CD4-positive, alpha-beta memory T cell (primary cell): ENCODE measurements around the gene NT5DC1. TPM values are rescaled to one million over a fixed set of nuclear protein-coding genes. Genes with fewer than 3 reads are reported as not detected.
A peak's percentile ranks its signal among the peaks of the same experiment; 100 is the strongest.

ENCODE experiments used
- CTCF ChIA-PET: fragments of 350-600 bp; sonication (Branson Sonifier 250); formaldehyde crosslinking; loops from one replicate; lab custom pipeline; 2021; ENCODE audit warnings: inconsistent platforms; ENCODE audit not compliant: partially characterized antibody; lab: Charles Lee
- POLR2A ChIA-PET: fragments of 350-600 bp; sonication (Branson Sonifier 250); formaldehyde crosslinking; loops from one replicate; lab custom pipeline; 2021; ENCODE audit not compliant: partially characterized antibody; lab: Charles Lee
- DNase-seq, 5 donors: peaks; one replicate each; pipeline versions ENCODE4 v3.0.0 to v3.0.0-alpha.2; 2020 to 2022; ENCODE audit warnings: mixed read lengths in 1 of 5
- H3K27ac ChIP-seq: one replicate; pipeline ENCODE4 v1.7.0; 2013; ENCODE audit warnings: low read depth, low read length
- H3K27me3 ChIP-seq: 2 replicates; pipeline ENCODE4 v1.7.0; 2013; ENCODE audit warnings: mild to moderate bottlenecking, low read length, moderate library complexity; ENCODE audit not compliant: insufficient read depth
- H3K36me3 ChIP-seq: 2 replicates; pipeline ENCODE4 v1.7.0; 2013; ENCODE audit warnings: mild to moderate bottlenecking, low read length, moderate library complexity; ENCODE audit not compliant: insufficient read depth
- H3K4me1 ChIP-seq: 2 replicates; pipeline ENCODE4 v1.7.0; 2013; ENCODE audit warnings: mild to moderate bottlenecking, low read length, moderate library complexity; ENCODE audit not compliant: insufficient read depth
- H3K4me3 ChIP-seq, 2 donors: one replicate each; pipeline ENCODE4 v1.7.0; 2013; ENCODE audit warnings: low read length in 2 of 2, mild to moderate bottlenecking in 1 of 2
- H3K9me3 ChIP-seq, 2 donors: one replicate each; pipeline ENCODE4 v1.7.0; 2013; ENCODE audit warnings: low read length in 2 of 2, control low read depth in 1 of 2; ENCODE audit not compliant: control insufficient read depth in 1 of 2
- H3K27ac Mint-ChIP-seq, 7 donors: one replicate each; pipeline ENCODE4 v1.8.0; 2020 to 2021; ENCODE audit warnings: mixed read lengths in 7 of 7, mild to moderate bottlenecking in 6 of 7, inconsistent platforms in 3 of 7, moderate library complexity in 3 of 7
- H3K27me3 Mint-ChIP-seq, 2 donors: one replicate each; pipeline ENCODE4 v1.8.0; 2020 to 2021; ENCODE audit warnings: mixed read lengths in 2 of 2
- H3K36me3 Mint-ChIP-seq, 2 donors: one replicate each; pipeline ENCODE4 v1.8.0; 2020 to 2021; ENCODE audit warnings: mixed read lengths in 2 of 2, inconsistent platforms in 1 of 2, mild to moderate bottlenecking in 1 of 2
- H3K4me1 Mint-ChIP-seq, 4 donors: one replicate each; pipeline ENCODE4 v1.8.0; 2020 to 2021; ENCODE audit warnings: mixed read lengths in 4 of 4, mild to moderate bottlenecking in 1 of 4
- H3K4me3 Mint-ChIP-seq, 8 donors: one replicate each; pipeline ENCODE4 v1.8.0; 2020 to 2021; ENCODE audit warnings: mixed read lengths in 8 of 8, mild to moderate bottlenecking in 7 of 8, moderate library complexity in 6 of 8, inconsistent platforms in 3 of 8
- H3K9me3 Mint-ChIP-seq, 8 donors: one replicate each; pipeline ENCODE4 v1.8.0; 2020 to 2021; ENCODE audit warnings: mixed read lengths in 8 of 8, mild to moderate bottlenecking in 5 of 8, inconsistent platforms in 3 of 8, moderate library complexity in 1 of 8
- intact Hi-C: fragments of 100-400 bp; cut with micrococcal nuclease; formaldehyde crosslinking; loops from one replicate; pipeline ENCODE4 v1.15.1; 2023
- polyA plus RNA-seq, 2 donors: library from polyadenylated mRNA; unstranded; fragments of 300-500 nt; fragmentation: Illumina TruSeq; gene quantifications; one replicate each; pipeline ENCODE4 v1.2.3, GENCODE V29; 2021
- total RNA-seq, 2 experiments: library from RNA; stranded (reverse); gene quantifications; one replicate each; pipeline ENCODE4 v1.2.3, GENCODE V29; 2021

Gene NT5DC1
- total and polyA plus RNA-seq, 4 experiments from 2014 or later = 50.5 to 78.4 (median 58.3) TPM

DNA sequence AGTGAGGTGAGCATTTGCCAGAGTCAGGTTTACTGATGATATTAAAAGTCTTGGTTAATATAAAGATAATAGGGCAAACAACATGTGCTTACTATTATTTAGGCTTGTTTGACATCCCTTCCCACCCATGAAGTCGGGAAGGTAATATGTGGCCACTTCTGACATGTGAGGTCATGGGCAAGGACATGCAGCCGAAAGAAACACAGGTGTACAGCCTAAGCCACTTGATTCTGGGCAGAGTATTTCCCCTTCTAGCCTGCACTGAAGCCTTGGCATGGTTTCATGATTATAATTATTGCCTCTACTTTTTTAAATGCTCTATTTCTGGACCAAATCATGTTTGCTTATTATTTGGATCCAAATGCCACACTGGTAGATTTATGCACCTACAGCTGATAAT lies 100.9 kb downstream of the NT5DC1 start:
- POLR2A ChIA-PET = no interaction called here
- no peaks in the 10 kb centered on the region for H3K9me3 Mint-ChIP-seq
- H3K27me3 ChIP-seq = no peaks in the 10 kb centered on the region
- H3K36me3 ChIP-seq = no peaks in the 10 kb centered on the region
- H3K36me3 Mint-ChIP-seq = peaks cover 9 to 10% of the 10 kb centered on the region in 2 donors
- no peak for DNase-seq
- H3K4me3 Mint-ChIP-seq = no peak overlapping the region
- H3K4me1 Mint-ChIP-seq = peaks cover 0 to 4% (median 0%) of the 10 kb centered on the region in 4 donors
- H3K4me3 ChIP-seq = no peak overlapping the region
- H3K9me3 ChIP-seq = no peaks in the 10 kb centered on the region
- CTCF ChIA-PET = no interaction called here
- H3K27me3 Mint-ChIP-seq = no peaks in the 10 kb centered on the region
- H3K4me1 ChIP-seq = no peaks in the 10 kb centered on the region
- H3K27ac Mint-ChIP-seq = no peak overlapping the region
- intact Hi-C loops = no loop called here
- no peak overlapping the region for H3K27ac ChIP-seq

DNA sequence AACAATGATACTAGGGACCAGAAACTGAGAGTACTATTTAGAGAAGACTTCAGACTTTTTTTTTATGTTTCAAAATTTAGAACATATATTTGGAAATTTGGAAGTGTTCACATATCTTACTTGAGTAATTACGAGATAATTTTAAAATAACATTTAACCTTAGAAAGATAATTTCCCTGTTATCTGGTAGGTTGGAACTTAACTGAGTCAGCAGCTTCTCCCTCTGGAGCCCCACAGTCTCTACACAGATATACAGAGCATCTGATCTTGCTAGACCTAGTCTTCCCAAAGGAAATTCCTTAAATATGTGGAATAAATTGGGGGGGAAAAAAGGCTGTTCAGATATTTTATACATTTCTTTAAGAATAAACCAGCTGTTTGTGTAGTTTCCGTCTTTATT lies 104.6 kb downstream of the NT5DC1 start:
- POLR2A ChIA-PET = no interaction called here
- Histone ChIP-seq H3K27me3 (no peaks in the 10 kb centered on the region), H3K36me3 (no peaks in the 10 kb centered on the region), H3K4me3 (no peak overlapping the region), H3K4me1 (no peaks in the 10 kb centered on the region), H3K27ac (no peak overlapping the region), H3K9me3 (no peaks in the 10 kb centered on the region)
- no peak overlapping the region for H3K27ac Mint-ChIP-seq
- CTCF ChIA-PET = interaction anchor here (1.3 kb wide), 1 partner anchor 12 kb away, joined by 3 read pairs; no protein-coding TSS in a partner anchor
- peaks cover 2 to 4% of the 10 kb centered on the region in 2 donors for H3K36me3 Mint-ChIP-seq
- no peaks in the 10 kb centered on the region for H3K27me3 Mint-ChIP-seq
- H3K4me1 Mint-ChIP-seq = peaks cover 0 to 3% (median 0%) of the 10 kb centered on the region in 4 donors
- no peaks in the 10 kb centered on the region for H3K9me3 Mint-ChIP-seq
- H3K4me3 Mint-ChIP-seq = no peak overlapping the region
- DNase-seq = no peak
- intact Hi-C loops = no loop called here

DNA sequence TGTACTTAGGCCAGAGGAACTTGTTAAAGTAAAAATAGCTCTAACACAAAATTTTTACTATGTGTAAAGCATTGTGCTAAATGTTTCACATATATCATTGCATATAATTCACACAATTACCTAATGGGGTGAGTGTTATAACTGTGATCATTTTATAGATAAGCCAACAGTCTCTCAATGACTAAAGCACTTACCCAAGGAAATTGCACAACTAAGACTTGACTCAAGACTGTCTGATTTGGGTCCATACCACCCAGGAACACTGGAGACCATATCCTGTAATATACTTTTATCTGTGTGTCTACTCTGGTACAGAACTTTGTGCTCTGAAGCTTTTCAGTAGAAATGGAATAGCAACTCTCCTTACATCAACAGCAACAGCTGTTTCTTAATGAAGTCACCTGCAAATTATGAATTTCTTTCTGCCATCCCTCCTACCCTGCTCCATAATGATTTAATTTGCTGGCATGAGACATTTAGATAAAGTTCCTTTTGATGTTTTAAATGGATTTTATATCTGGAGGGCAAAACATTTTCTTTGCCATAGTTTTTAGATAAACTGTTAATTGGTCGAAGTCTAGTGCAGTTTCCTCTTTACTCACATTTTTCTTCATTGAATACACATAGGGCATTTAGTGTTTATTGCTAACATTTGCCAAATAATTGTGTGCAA lies 105.7 kb downstream of the NT5DC1 start:
- H3K4me1 ChIP-seq = no peaks in the 10 kb centered on the region
- peaks cover 2 to 4% of the 10 kb centered on the region in 2 donors for H3K36me3 Mint-ChIP-seq
- H3K4me3 ChIP-seq = no peak overlapping the region
- DNase-seq = no peak
- no peaks in the 10 kb centered on the region for H3K27me3 ChIP-seq
- POLR2A ChIA-PET = no interaction called here
- H3K9me3 ChIP-seq = no peaks in the 10 kb centered on the region
- peaks cover 0 to 3% (median 0%) of the 10 kb centered on the region in 4 donors for H3K4me1 Mint-ChIP-seq
- H3K36me3 ChIP-seq = no peaks in the 10 kb centered on the region
- CTCF ChIA-PET = interaction anchor here (0.7 to 2.9 kb wide), 3 partner anchors 9 to 13 kb away, joined by 3 to 11 read pairs (median 3); no protein-coding TSS in a partner anchor
- no peak overlapping the region for H3K27ac ChIP-seq
- intact Hi-C loops = no loop called here
- no peaks in the 10 kb centered on the region for H3K9me3 Mint-ChIP-seq
- no peak overlapping the region for H3K4me3 Mint-ChIP-seq
- no peak overlapping the region for H3K27ac Mint-ChIP-seq
- H3K27me3 Mint-ChIP-seq = no peaks in the 10 kb centered on the region

- H3K27ac Mint-ChIP-seq = no peak overlapping the region
- Histone ChIP-seq H3K4me3 (no peak overlapping the region), H3K36me3 (no peaks in the 10 kb centered on the region), H3K4me1 (no peaks in the 10 kb centered on the region), H3K9me3 (no peaks in the 10 kb centered on the region), H3K27ac (no peak overlapping the region), H3K27me3 (no peaks in the 10 kb centered on the region)
- H3K9me3 Mint-ChIP-seq = no peaks in the 10 kb centered on the region
- intact Hi-C loops = no loop called here
- no peak for DNase-seq
- no peak overlapping the region for H3K4me3 Mint-ChIP-seq
- H3K4me1 Mint-ChIP-seq = peaks cover 0 to 3% (median 0%) of the 10 kb centered on the region in 4 donors
- ChIA-PET POLR2A (no interaction called here), CTCF (interaction anchor here (1.0 to 2.9 kb wide), 2 partner anchors 11 to 17 kb away, joined by 3 to 11 read pairs; no protein-coding TSS in a partner anchor)
- H3K36me3 Mint-ChIP-seq = peaks cover 2 to 4% of the 10 kb centered on the region in 2 donors
- no peaks in the 10 kb centered on the region for H3K27me3 Mint-ChIP-seq
Measured at GRCh38 chr6:116208056-116208785, 107.6 kb downstream of the NT5DC1 start.

- no peak overlapping the region for H3K4me3 Mint-ChIP-seq
- intact Hi-C loops = no loop called here
- no peak for DNase-seq
- H3K4me3 ChIP-seq = no peak overlapping the region
- H3K4me1 ChIP-seq = no peaks in the 10 kb centered on the region
- H3K27me3 ChIP-seq = no peaks in the 10 kb centered on the region
- H3K36me3 ChIP-seq = no peaks in the 10 kb centered on the region
- H3K27me3 Mint-ChIP-seq = no peaks in the 10 kb centered on the region
- H3K4me1 Mint-ChIP-seq = peaks cover 0 to 1% (median 0%) of the 10 kb centered on the region in 4 donors
- no peaks in the 10 kb centered on the region for H3K9me3 Mint-ChIP-seq
- ChIA-PET POLR2A (no interaction called here), CTCF (no interaction called here)
- H3K27ac ChIP-seq = no peak overlapping the region
- H3K9me3 ChIP-seq = no peaks in the 10 kb centered on the region
- no peak overlapping the region for H3K27ac Mint-ChIP-seq
- H3K36me3 Mint-ChIP-seq = peaks cover 0 to 2% of the 10 kb centered on the region in 2 donors
Measured at GRCh38 chr6:116210316-116210715, 109.7 kb downstream of the NT5DC1 start.

GRCh38 chr6:116210750-116211425 lies 110.2 kb downstream of the NT5DC1 start:
- Histone ChIP-seq H3K27me3 (no peaks in the 10 kb centered on the region), H3K9me3 (no peaks in the 10 kb centered on the region), H3K36me3 (no peaks in the 10 kb centered on the region), H3K27ac (no peak overlapping the region), H3K4me3 (no peak overlapping the region), H3K4me1 (no peaks in the 10 kb centered on the region)
- DNase-seq = no peak
- Mint-ChIP-seq H3K36me3 (peaks cover 0 to 2% of the 10 kb centered on the region in 2 donors), H3K27me3 (no peaks in the 10 kb centered on the region), H3K4me3 (no peak overlapping the region), H3K4me1 (peaks cover 0 to 1% (median 0%) of the 10 kb centered on the region in 4 donors), H3K9me3 (no peaks in the 10 kb centered on the region), H3K27ac (peak overlapping the region in 1 of 7 donors; percentile 13)
- intact Hi-C loops = no loop called here
- ChIA-PET POLR2A (no interaction called here), CTCF (interaction anchor here (0.6 kb wide), 1 partner anchor 9 kb away, joined by 3 read pairs; no protein-coding TSS in a partner anchor)

- ChIA-PET CTCF (interaction anchor here (0.8 to 1.3 kb wide), 4 partner anchors 8 to 348 kb away, joined by 3 to 4 read pairs (median 4); no protein-coding TSS in a partner anchor), POLR2A (no interaction called here)
- peaks cover 0 to 4% (median 2%) of the 10 kb centered on the region in 4 donors for H3K4me1 Mint-ChIP-seq
- intact Hi-C loops = loop anchor here (5.0 kb wide), 1 partner anchor 68 kb away; no protein-coding TSS in a partner anchor
- H3K9me3 ChIP-seq = no peaks in the 10 kb centered on the region
- H3K27me3 ChIP-seq = no peaks in the 10 kb centered on the region
- no peak overlapping the region for H3K4me3 ChIP-seq
- H3K36me3 ChIP-seq = no peaks in the 10 kb centered on the region
- H3K4me1 ChIP-seq = no peaks in the 10 kb centered on the region
- no peak overlapping the region for H3K27ac Mint-ChIP-seq
- H3K9me3 Mint-ChIP-seq = peaks cover 0 to 1% (median 0%) of the 10 kb centered on the region in 8 donors
- H3K4me3 Mint-ChIP-seq = no peak overlapping the region
- H3K27me3 Mint-ChIP-seq = no peaks in the 10 kb centered on the region
- DNase-seq = no peak
- H3K27ac ChIP-seq = no peak overlapping the region
- no peaks in the 10 kb centered on the region for H3K36me3 Mint-ChIP-seq
Measured at GRCh38 chr6:116214681-116215080, 114.0 kb downstream of the NT5DC1 start.
